Measurements from ENCODE around the gene ARHGDIG. TPM values are rescaled to one million over a fixed set of nuclear protein-coding genes. Genes with fewer than 3 reads are reported as not detected.

ARHGDIG gene
- total RNA-seq, 1 experiment from 2014 or later = 5.9 TPM

DNA sequence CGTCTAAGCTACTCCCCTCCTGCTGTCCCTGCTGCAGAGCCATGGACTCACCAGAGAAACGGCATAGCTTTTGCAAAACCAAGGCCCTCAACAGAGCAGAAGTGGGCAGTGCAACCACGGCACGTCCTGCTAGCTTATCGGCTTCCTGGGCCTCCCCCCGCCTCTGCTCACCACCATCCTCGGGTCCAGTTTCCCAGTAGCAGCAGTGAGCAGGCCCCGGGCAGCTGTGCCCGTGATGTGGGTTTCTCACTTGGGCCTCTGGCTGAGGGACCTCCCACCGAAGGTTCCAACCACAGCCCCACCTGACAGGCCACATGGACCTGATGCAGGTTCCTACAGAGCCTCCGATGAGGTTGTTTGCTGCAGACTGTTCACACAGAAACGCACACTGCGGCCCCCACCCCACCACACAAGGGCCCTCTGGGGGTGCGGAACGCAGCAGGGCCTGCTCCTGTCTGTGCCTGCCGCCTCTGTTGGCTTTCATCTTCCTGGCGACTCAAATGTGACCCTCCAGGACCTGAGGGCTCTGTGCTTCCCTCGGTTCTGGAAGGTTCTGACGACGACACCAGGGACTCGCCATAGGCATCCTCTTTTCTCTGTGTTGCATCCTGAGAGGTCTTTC lies 27.4 kb downstream of the ARHGDIG start:
- Histone ChIP-seq H3K27ac (ENCODE audit: insufficient read length, low read depth, low read length) (no peak overlapping the region), H3K79me1 (ENCODE audit: insufficient read depth, low read depth, low read length, poor library complexity, severe bottlenecking) (no peaks in the 10 kb centered on the region), H3K9me3 (ENCODE audit: control insufficient read depth, low read depth, low read length) (no peaks in the 10 kb centered on the region), H2BK5ac (ENCODE audit: insufficient read length, low read length) (no peak overlapping the region), H3T11ph (ENCODE audit: low read length) (no peak overlapping the region), H3K9ac (ENCODE audit: extremely low read depth, insufficient read length, low read length) (no peak overlapping the region), H2BK120ac (ENCODE audit: low read depth, low read length, poor library complexity, severe bottlenecking) (no peak overlapping the region), H3K27me3 (ENCODE audit: insufficient read depth, low read length) (no peaks in the 10 kb centered on the region), H2BK15ac (ENCODE audit: low read depth, low read length) (no peak overlapping the region), H3K4me2 (ENCODE audit: insufficient read depth, insufficient read length, low read length) (no peak overlapping the region), H3K4me1 (ENCODE audit: insufficient read depth, low read length) (no peaks in the 10 kb centered on the region), H2AK5ac (ENCODE audit: insufficient read length, low read length) (no peak overlapping the region), H4K5ac (ENCODE audit: insufficient read length, low read depth, low read length) (no peak overlapping the region), H3K56ac (ENCODE audit: insufficient read length, low read depth, low read length) (no peak overlapping the region), H4K20me1 (ENCODE audit: control insufficient read depth, insufficient read depth, insufficient read length) (no peaks in the 10 kb centered on the region), H3K79me2 (ENCODE audit: insufficient read depth, low read length) (no peaks in the 10 kb centered on the region; the same call in 1 of the 2 replicates), H3K23me2 (ENCODE audit: insufficient read length, low read depth, low read length, poor library complexity, severe bottlenecking) (no peaks in the 10 kb centered on the region), H2BK20ac (ENCODE audit: low read depth, low read length, poor library complexity, severe bottlenecking) (no peak overlapping the region), H4K8ac (replicated peaks; ENCODE audit: insufficient read length, low read depth, low read length) (no peak overlapping the region), H3K23ac (ENCODE audit: insufficient read length, low read depth, low read length) (no peak overlapping the region), H3K14ac (ENCODE audit: insufficient read depth, low read length) (no peak overlapping the region), H4K91ac (ENCODE audit: insufficient read length, low read depth, low read length) (no peak overlapping the region), H3K18ac (ENCODE audit: insufficient read length, low read depth, low read length) (no peak overlapping the region), H3K4ac (ENCODE audit: low read depth, low read length) (no peak overlapping the region), H2BK12ac (ENCODE audit: insufficient read length, low read depth, low read length) (no peak overlapping the region), H2AFZ (ENCODE audit: low read length) (no peak overlapping the region)
- Mint-ChIP-seq H3K4me1 (no peaks in the 10 kb centered on the region), H3K27me3 (ENCODE audit: low read depth) (no peaks in the 10 kb centered on the region), H3K36me3 (ENCODE audit: insufficient read depth in 1 of 3, low read depth in 3 of 3) (peaks cover 17 to 60% (median 59%) of the 10 kb centered on the region in 3 experiments; a peak in 6 of 7 replicates), H3K9me3 (no peaks in the 10 kb centered on the region), H3K27ac (no peak overlapping the region), H3K4me3 (no peak overlapping the region)
- no CpG with 5 or more reads among the region's 21 CpGs for WGBS (ENCODE audit: extremely low coverage, insufficient read length, low lambda C conversion rate)
- TF ChIP-seq, protein P1, sequence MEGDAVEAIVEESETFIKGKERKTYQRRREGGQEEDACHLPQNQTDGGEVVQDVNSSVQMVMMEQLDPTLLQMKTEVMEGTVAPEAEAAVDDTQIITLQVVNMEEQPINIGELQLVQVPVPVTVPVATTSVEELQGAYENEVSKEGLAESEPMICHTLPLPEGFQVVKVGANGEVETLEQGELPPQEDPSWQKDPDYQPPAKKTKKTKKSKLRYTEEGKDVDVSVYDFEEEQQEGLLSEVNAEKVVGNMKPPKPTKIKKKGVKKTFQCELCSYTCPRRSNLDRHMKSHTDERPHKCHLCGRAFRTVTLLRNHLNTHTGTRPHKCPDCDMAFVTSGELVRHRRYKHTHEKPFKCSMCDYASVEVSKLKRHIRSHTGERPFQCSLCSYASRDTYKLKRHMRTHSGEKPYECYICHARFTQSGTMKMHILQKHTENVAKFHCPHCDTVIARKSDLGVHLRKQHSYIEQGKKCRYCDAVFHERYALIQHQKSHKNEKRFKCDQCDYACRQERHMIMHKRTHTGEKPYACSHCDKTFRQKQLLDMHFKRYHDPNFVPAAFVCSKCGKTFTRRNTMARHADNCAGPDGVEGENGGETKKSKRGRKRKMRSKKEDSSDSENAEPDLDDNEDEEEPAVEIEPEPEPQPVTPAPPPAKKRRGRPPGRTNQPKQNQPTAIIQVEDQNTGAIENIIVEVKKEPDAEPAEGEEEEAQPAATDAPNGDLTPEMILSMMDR (conservative IDR thresholded peaks at IDR 0.05) = no peak
- DNase-seq = no peak

Data from H9 (cell line).